Measurements from ENCODE around the gene EXOC3L1.

DNA sequence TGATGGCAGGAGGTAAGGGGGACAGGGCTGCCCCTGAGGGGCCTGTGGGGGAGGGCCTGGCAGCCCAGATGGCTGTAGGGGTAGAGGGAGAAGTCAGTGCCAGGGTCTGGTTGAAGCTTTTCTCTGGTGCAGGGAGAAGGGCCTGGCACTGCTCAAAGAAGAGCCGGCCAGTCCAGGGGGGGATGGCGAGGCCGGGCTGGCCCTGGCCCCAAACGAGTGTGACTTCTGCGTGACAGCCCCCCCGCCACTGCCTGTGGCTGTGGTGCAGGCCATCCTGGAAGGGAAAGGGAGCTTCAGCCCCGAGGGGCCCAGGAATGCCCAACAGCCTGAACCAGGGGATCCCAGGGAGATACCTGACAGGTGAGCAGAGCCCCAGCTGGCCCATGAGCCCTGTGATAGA, 22.3 kb downstream of the EXOC3L1 start:
- TF ChIP-seq, protein P1, sequence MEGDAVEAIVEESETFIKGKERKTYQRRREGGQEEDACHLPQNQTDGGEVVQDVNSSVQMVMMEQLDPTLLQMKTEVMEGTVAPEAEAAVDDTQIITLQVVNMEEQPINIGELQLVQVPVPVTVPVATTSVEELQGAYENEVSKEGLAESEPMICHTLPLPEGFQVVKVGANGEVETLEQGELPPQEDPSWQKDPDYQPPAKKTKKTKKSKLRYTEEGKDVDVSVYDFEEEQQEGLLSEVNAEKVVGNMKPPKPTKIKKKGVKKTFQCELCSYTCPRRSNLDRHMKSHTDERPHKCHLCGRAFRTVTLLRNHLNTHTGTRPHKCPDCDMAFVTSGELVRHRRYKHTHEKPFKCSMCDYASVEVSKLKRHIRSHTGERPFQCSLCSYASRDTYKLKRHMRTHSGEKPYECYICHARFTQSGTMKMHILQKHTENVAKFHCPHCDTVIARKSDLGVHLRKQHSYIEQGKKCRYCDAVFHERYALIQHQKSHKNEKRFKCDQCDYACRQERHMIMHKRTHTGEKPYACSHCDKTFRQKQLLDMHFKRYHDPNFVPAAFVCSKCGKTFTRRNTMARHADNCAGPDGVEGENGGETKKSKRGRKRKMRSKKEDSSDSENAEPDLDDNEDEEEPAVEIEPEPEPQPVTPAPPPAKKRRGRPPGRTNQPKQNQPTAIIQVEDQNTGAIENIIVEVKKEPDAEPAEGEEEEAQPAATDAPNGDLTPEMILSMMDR (IDR thresholded peaks at IDR 0.05) = no peak
- no peak for TF ChIP-seq POLR2A (IDR thresholded peaks at IDR 0.05)
